GM18502 (cell line): ENCODE results near the gene SLC38A11.
"Not testable (repeated sequence)": the region's sequence is repeated elsewhere in the genome, so short reads cannot be mapped to it uniquely, and the experiment has no call there.

Experiments
- ATAC-seq: cut with Tn5 transposase; IDR thresholded peaks from one replicate; pipeline ENCODE4 v1.9.1; 2021; ENCODE audit warnings: mild to moderate bottlenecking; ENCODE audit not compliant: unreplicated experiment, poor library complexity

SLC38A11 gene

DNA sequence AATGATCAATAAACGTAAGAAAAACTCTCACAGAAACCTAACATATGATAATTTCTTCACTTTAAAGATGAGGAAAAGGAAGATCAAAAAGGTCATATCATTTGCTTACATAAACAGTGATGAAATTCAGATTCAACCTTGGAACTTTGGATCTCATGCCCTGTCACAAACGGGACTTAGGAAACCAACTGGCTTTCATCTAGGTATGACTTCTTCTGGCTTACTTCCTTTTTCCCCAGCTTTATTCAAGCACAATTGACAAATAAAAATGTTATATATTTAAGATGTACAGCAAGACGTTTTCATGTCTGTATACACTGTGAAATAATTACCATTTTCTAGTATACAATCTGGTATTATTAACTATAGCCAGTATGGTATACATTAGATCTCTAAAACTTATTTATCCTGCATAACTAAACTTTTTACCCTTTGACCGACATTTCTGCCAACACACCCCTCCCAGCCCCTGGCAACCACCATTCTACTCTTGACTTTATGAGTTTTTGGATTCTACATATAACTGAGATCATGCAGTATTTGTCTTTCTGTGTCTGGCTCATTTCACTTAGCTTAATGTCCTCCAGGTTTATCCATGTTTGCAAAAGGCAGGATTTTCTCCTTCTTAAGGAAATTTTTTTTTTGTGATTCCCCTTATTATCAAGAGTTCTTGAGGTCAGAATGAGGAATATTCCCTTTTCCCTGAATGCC lies 67.7 kb downstream of the SLC38A11 start:
- no peak for ATAC-seq

DNA sequence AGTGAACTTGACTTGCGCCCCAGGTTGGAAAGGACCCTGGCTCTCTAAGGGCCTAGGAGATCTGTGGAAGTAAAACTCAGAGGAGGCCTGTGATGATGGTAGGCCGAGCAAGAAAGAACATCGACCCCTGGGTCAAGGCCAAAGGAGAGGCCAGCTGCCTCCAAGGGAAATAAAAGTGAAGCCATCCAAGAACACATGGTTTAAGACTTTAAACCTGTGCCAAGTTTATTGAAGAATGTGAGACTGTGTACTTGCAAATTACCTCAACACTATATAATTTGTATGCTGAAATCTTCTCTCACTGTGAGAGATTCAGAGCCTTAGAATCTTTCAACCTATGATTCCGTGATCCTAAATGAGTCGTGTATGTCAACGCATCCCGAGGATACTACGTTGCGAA lies 73.0 kb downstream of the SLC38A11 start:
- ATAC-seq = no peak

DNA sequence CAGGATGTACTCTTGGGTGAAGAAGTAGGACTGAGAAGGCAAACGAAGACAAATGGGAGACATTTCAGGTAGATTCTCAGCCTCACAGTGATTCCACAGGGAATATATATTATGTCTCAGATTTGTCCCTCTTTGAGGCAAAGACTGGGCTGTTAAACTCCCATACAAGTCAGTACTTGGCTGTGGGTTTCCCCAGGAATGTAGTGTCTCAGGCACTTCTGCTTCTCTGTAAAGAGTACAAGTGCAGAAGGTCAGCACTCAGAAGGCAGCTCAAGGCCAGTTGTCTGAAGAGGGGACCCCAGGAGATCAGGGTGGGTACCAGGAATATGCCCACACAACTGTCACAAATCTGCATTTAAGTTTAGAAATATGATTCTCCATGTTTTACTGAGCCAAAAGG lies 73.8 kb downstream of the SLC38A11 start:
- ATAC-seq = no peak

DNA sequence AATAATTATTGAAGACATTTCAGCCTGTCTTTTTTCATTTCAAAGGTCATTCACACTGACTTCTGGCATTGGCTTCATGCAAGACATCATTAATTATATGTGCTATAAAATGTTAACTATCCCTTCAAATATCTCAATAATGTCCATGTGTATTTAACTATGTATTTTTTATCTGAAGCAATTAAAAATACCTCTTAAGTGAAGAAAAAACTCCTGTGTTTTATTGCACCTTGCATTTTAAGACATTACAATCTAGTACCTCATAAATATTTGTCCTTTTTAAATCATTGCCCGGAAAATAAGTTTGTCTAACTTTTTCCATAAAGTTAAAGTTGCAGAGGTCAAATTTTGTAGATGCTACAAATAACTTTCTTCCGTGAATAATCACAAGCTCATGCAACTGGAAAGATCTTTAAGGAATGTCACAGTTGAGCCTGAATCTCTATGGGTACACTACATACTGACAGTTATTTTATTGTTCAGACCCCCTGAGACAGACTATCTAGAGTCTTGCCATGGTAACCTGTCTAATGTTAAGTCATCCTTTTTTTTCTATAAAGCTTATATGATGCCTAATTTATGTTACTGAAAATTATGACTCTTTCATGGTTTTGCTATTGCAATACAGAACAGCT lies 75.3 kb downstream of the SLC38A11 start:
- ATAC-seq = no peak

DNA sequence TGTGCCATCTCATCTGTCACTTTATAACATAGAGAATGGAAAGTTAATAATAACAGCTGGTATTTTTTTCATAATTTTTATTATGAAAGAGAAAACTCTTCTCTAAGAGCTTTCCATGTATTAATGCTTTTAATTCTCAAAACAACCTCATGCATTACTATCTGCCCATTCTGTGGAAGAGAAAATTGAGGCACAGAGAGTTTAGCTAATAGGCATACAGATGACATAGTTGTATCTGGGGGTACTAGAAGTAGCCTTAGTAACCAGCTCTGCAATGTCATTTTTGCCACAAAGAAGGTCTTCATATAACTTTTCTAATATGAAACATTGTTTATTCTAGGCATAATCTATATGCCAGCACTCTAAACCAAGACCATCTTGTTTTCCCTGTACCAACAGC lies 77.4 kb downstream of the SLC38A11 start:
- no peak for ATAC-seq

DNA sequence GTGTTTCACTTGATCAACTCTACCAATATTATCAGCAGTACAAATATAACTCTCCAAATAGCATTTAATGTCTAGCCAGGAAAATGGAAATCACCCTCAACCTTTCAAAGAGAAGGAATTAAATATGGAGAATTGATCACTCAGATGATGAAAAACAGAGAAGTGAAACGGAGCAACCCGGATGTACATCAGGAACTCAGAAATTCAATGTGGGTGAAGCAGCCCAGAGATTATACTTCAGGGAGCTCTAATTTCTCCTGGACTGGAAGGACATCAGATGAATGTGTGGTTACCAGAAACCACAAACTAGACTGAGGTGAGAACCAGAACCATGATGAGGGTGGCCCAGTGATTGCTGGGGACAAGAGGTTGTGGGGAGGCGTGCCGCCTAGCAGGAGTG lies 78.2 kb downstream of the SLC38A11 start:
- no peak for ATAC-seq

DNA sequence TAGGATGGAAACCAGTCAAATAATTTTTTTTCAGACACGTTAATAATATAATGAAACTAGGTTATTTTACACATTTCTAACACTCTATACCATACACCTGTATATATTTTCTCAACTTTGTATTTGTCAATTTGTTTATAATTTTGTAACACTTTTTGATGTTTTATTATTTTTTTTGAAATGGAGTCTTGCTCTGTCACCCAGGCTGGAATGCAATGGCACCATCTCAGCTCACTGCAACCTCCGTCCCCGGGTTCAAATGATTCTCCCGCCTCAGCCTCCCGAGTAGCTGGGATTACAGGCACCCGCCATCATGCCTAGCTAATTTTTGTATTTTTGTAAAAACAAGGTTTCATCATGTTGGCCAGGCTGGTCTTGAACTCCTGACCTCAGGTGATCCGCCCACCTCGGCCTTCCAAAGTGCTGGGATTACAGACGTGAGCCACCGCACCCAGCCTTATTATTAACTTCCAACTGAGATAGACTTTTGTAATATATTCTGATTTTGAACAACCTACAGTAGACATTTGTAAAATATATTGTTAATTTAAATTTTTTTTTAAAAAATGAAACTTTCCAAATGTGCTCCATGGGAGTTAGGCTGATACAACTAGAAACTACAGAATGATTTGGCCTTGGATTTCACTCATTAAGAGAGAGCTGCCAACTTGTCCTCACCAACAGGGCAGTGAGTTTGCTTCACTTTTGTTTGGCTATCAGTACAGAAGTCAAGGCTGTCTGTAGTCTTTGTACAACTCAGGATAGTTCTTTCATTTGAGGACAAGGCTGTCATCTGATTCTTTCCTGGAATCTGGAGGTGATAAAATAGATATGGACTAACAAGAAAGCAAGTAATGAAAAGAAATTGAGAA lies 79.8 kb downstream of the SLC38A11 start:
- ATAC-seq = no peak

DNA sequence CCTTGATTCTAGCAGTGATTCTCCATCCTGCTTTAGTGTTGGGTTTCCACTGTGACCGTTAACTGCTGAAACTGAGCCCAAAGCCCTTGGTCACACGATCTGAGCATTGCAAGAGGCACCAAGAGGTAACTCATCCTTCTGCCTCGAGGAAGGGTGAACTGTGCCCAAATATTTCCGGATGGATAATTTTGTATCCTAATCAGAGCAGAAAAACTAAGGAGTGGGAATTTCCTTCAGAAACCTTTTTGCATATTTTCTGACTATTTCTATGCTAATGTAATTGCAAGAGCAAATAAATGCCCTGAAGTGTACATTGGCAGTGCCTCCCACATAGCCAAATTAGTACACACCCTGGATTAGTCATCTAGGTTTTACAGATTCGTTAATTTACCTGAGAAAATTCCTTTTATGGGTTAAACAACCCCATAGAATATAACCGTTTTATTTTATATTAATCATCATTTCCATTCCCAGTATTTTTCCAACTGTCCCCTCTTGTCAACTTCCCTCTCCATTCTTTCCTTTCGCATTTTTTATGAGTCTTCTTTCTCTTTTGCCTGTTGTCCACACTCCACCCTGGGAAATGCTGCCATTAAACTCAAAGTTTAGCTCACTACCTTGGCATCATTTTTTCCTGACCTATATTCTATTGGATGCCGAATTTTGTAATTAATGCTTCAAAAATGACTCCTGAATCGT lies 82.0 kb downstream of the SLC38A11 start:
- ATAC-seq = no peak

DNA sequence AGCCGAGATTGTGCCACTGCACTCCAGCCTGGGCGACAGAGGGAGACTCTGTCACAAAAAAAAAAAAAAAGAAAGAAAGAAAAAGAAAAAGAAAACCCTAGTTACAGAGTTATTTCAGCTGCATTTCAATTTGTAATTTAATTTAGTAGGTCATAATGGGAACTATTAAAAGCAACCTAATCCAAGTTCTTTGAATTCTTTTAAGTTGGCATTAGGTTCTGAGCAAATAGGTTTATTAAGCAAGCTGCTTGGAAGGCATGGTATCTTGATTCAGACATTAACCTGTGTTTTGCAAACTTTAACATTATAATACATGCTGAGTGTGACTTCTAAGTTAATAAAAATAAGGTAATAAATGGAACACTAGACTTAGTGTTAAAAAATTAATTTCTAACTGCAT lies 83.9 kb downstream of the SLC38A11 start:
- ATAC-seq = no peak

DNA sequence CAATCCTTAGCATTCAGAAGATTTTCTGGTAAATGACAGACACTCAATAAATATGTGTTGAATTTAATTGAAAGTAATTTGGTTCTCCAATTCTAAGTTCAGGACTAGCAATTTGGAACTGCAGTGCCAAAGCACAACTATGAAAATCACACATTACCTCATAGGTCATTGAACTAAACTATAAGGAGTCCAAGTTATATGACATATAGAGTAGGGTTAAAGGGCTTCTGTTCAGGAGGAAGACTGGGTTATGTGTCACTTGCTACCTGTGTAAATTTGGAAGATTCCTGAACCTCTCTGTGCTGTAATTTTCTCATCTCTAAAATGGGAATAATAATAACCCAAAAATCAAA lies 85.9 kb downstream of the SLC38A11 start:
- ATAC-seq = no peak

DNA sequence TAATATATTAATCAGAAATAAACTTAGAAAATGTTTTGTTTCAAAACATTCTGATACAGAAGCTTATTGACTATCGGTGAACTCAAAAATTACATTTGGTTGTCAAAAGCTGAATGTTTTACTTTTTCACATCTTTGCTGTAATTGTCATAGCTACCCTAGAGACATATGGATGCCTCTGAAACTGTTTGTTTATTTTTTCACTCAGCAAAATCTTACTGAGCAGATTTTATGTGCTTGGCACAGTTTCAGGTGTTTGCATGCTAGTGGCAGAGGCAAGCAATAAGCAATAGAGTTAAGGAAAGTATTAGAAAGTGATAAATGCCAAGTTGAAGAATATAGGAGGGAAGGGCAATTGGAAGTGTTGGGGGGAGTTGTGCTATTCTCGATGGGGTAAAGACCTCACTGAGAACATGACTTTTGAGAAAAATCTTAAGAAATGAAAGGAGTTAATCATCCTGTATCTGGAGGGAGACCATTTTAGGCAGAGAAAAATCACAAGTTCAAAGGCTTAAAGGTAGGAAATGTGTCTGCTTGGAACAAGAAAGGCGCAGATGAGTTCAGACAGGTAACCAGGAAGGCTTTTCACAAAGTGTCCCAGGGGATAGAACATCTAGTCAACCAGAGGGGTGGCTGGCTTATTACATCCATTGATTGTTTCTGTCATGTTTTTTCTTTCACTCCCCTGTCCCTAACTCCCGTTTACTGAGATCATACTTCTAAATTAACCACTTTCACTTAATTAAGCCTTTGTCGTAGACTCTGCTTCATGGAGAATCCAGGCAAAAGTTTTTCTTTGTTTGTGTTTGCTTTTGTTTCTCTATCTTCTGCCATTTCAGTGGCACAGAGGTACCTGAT lies 86.5 kb downstream of the SLC38A11 start:
- ATAC-seq = no peak

DNA sequence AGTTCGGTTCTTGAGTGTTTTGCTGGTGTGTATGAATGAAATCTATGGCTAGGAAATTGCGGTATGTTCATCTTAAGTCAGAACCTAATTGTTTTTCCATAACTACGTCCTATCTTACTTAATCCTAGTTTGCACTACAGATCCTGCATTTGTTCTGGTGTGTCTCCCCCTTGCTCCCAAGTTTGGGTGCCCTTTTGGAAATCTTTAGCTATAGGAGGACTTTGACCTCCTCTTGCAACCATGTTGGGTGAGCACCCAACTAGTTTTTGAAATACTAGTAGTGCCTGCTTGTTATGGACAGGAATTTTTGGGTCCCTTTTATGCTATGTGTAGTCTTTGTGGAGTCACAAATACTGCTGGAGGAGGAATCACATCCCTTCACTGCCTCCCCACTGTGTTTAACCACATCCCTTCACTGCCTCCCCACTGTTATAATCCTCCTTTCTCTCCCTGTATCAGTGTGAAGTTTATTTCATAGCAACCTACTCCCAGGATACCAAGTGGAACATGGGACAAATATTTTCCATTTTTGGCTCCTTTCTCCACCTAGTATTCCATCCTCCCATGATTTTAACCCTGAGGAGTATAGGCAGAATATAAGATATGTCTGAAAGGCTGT lies 87.4 kb downstream of the SLC38A11 start:
- no peak for ATAC-seq

DNA sequence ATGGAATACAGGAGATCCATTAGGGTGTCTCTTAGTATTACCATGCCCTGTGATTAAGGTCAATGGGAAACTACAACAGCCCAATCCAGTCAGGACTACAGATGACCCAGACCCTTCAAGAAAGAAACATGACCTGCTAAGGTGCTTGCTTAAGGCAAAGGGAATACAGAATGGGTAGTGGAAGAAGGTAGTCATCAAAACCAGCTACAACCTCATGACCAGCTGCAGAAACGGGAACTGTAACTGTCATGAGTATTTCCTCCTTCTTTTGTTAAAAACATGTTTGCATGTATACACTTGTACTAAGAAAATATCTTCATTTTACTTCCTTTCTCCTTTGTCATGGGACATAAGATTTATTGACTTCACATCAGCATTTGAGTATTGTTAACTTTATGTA lies 88.9 kb downstream of the SLC38A11 start:
- ATAC-seq = not testable (repeated sequence)

DNA sequence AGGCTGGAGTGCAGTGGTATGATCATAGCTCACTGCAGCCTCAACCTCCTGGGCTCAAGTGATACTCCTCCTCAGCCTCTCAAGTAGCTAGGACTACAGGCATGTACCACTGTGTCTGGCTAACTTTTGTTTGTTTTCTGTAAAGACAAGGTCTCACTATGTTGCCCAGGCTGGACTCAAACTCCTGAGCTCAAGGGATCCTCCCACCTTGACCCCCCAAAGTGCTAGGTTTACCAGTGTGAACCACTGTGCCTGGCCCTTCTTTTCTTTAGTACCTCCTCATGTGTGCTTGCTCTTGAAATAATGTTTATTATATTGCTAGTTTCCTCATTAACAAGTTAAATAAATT lies 94.7 kb downstream of the SLC38A11 start:
- ATAC-seq = no peak

DNA sequence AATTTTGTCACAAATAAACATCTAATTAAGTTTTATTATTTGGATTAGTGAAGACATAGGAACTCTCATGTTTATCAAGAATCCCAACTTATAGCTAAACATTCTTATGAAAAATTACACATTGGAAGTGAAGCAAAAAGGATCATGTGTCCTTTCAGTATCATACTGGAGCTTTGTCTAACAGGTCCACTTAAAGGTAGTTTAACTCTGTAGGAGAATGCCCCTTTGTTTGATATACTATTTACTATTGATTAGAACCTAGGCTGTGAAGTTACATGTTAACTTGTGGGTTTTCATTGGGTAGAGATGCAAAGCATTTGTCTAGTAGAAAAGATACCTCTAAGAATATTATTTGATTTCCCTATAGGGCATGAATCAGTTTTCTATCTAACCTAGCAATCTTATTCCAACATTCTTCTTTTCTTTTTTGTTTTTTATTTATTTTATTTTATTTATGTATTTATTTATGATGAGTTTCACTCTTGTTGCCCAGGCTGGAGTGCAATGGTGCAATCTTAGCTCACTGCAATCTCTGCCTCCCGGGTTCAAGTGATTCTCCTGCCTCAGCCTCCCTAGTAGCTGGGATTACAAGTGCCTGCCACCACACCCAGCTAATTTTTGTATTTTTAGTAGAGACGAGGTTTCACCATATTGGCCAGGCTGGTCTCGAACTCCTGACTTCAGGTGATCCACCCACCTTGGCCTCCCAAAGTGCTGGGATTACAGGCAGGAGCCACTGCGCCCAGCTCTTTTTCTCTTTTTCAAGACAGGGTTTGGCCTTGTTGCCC lies 95.2 kb downstream of the SLC38A11 start:
- not testable (repeated sequence) for ATAC-seq

DNA sequence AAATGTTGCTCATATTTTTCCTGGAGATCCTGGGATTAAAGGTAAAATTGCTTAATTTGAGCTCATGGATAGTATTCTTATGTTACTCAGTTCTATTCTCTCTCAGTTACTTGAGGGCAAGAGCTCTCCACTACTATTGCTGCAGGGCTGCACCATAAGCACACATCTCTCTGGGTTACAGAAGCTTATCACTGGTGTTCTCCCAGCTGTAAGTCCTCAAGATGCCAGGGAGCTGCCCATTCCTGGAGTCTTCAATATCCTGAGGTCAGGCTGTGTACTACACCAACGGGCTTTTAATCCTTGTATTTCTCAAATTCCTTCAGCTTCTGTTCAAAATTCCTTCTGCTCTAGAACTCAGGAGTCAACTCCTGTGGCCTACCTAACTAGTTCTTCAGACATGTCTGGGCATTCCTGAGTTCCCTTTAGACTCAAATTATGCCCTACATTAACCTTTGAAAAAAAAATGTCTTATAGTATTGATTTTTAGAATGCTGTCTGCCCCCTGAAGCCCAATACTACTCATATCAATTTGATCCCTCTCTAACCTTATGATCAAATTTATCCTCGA lies 96.0 kb downstream of the SLC38A11 start:
- ATAC-seq = no peak

DNA sequence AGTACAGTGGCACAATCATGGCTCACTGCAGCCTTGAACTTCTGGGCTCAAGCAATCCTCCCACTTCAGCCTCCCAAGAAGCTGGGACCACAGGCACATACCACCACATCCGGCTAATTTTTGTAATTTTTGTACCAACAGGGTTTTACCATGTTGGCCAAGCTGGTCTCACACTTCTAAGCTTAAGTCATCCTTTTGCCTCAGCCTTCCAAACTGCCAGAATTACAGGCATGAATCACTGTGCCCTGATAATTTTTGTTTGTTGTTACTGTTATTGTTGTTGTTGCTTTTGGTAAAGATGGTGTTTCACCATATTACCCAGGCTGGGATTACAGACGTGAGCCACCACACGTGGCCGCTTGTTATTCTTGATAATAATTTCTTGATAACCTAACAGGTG lies 103.2 kb downstream of the SLC38A11 start:
- ATAC-seq = no peak

DNA sequence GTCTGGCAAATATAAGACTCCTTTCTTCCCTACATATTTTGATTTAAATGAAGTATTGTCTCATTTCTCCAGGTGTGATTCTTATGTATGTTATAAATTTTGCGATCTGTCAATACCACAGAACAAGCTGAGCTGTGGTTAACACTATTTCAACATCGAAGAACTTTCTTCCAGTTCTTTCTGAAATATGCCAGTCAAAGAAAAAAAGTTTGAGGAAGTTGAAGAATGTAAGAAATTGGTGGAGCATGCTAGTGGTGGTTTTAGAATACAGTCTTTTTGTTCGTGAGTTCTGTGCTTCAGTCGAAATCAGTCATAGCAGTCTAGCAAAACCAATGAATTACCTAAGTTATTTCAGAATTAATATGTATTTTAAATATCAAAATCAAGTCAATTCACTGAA lies 105.1 kb downstream of the SLC38A11 start:
- ATAC-seq = no peak
